Gastrocnemius medialis (tissue), 4 donors: ENCODE results near the gene EVC2.

Source experiments
- CTCF ChIP-seq, 5 experiments: fragments of 450-650 bp in 3 of 5; fragments of 200-600 bp in 2 of 5; sonication (generic) in 2 of 5; IDR thresholded peaks in 4 of 5; conservative IDR thresholded peaks in 1 of 5; 1 replicate in 4 of 5; 2 replicates in 1 of 5; pipeline ENCODE4 v1.5.1; 2016 to 2019; ENCODE audit warnings: antibody characterized with exemption in 5 of 5, mild to moderate bottlenecking in 3 of 5, moderate library complexity in 3 of 5
- POLR2A ChIP-seq, 2 donors: fragments of 450-650 bp; IDR thresholded peaks; one replicate each; pipeline ENCODE4 v1.6.1; 2017; ENCODE audit warnings: antibody characterized with exemption in 2 of 2, mild to moderate bottlenecking in 2 of 2, moderate library complexity in 2 of 2

DNA sequence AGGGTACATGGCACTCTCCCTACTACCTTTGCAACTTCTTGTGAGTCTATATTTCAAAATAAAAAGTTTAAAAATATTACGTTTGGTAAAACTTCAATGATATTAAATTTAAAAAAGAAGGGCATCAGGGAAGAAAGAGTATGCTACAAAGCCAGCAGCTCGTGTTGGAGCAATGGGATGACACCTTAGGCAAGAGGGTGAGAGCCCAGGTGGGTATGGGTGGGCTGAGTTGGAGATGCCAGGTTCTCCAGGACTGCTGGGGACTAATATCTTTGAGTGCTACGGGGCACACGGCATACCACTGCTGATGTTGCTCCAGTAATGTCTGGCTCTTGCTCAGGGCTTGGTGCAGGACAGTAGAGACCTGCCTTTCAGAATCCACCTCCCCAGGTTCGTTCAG is 132.4 kb downstream of the EVC2 start:
- TF ChIP-seq CTCF (IDR thresholded peaks at IDR 0.05 in 4 of 5, conservative IDR thresholded peaks at IDR 0.05 in 1 of 5) (no peak), POLR2A (IDR thresholded peaks at IDR 0.05) (no peak)
